ENCODE data around the gene DDX28. TPM values are rescaled to one million over a fixed set of nuclear protein-coding genes. Genes with fewer than 3 reads are reported as not detected.
A peak's percentile ranks its signal among the peaks of the same experiment; 100 is the strongest.

Gene DDX28
- total and polyA plus RNA-seq, 2 donors from 2014 or later, result 10.6 to 13.1 TPM

DNA sequence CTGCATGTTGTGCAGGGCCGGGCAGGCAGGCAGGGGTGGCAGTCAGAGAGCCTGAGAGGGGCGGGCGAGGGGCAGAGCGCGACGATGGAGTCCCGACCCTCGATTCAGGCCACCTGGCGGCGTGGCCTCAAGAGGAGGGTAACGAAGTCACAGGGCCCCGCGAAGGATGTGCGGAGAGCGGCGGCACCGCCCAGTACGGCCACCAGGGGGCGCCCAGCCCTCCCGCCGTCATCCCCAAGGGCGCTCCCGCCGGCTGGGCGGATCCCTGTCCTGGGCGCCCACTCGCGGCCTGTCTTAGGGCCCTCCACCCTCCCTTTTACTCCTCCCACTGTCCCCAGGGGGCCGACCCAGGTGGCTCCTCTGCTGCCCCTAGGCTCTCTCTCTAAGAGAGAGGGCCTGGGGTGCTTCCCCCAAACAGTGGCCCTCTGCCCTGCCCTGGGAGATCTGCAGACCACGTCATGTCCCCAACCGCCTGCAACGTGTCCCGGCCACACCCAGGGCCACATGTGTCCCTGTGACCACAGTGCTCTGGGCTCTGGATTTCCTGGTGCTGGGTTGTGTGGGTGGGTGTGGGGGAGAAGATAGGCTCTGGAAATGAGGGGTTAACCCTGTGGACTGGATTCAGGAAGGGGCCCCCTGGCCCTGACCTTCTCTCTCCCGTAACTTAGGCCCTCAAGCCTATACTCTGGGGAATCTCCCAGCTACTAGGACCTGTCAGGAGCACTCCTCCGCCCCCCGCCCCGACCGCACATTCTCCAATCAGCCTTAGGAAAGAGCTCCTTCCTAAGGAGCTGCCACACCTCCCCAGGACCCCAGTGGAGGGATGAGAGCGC lies 29.6 kb downstream of the DDX28 start:
- FAIRE-seq (no peak), DNase-seq (peak; percentile 72 to 93 (median 85))
- TF ChIP-seq, protein P1, sequence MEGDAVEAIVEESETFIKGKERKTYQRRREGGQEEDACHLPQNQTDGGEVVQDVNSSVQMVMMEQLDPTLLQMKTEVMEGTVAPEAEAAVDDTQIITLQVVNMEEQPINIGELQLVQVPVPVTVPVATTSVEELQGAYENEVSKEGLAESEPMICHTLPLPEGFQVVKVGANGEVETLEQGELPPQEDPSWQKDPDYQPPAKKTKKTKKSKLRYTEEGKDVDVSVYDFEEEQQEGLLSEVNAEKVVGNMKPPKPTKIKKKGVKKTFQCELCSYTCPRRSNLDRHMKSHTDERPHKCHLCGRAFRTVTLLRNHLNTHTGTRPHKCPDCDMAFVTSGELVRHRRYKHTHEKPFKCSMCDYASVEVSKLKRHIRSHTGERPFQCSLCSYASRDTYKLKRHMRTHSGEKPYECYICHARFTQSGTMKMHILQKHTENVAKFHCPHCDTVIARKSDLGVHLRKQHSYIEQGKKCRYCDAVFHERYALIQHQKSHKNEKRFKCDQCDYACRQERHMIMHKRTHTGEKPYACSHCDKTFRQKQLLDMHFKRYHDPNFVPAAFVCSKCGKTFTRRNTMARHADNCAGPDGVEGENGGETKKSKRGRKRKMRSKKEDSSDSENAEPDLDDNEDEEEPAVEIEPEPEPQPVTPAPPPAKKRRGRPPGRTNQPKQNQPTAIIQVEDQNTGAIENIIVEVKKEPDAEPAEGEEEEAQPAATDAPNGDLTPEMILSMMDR (IDR thresholded peaks at IDR 0.05; ENCODE audit: borderline replicate concordance, extremely low read depth, insufficient read depth), result peak; percentile 94
- Histone ChIP-seq H3K4me1 (ENCODE audit: control insufficient read depth in 2 of 3, insufficient read depth in 2 of 3, low read depth in 1 of 3, low read length in 3 of 3) (peaks cover 0 to 10% (median 0%) of the 10 kb centered on the region in 3 donors), H3K36me3 (ENCODE audit: control insufficient read depth in 2 of 3, insufficient read depth in 3 of 3, low read length in 3 of 3) (no peaks in the 10 kb centered on the region), H3K4me3 (ENCODE audit: low read length in 3 of 3) (peak overlapping the region in 1 of 3 donors; percentile 47), H3K27ac (ENCODE audit: low read depth in 2 of 2, low read length in 2 of 2) (peak overlapping the region; percentile 43 to 53), H3K9me3 (ENCODE audit: control insufficient read depth in 2 of 3, insufficient read depth in 1 of 3, low read length in 3 of 3) (no peaks in the 10 kb centered on the region), H3K9ac (ENCODE audit: low read length in 3 of 3) (peak overlapping the region in 2 of 3 donors; percentile 22 to 34), H3K27me3 (ENCODE audit: control insufficient read depth, insufficient read depth, low read length) (no peaks in the 10 kb centered on the region)
- intact Hi-C loops (cut with DNase I), result no loop called here

GRCh38 chr16:67992661-67993206 lies 30.3 kb downstream of the DDX28 start:
- Histone ChIP-seq H3K4me1 (ENCODE audit: control insufficient read depth in 2 of 3, insufficient read depth in 2 of 3, low read depth in 1 of 3, low read length in 3 of 3) (peaks cover 0 to 10% (median 0%) of the 10 kb centered on the region in 3 donors), H3K36me3 (ENCODE audit: control insufficient read depth in 2 of 3, insufficient read depth in 3 of 3, low read length in 3 of 3) (no peaks in the 10 kb centered on the region), H3K9ac (ENCODE audit: low read length in 3 of 3) (peak overlapping the region in 1 of 3 donors; percentile 34), H3K27me3 (ENCODE audit: control insufficient read depth, insufficient read depth, low read length) (no peaks in the 10 kb centered on the region), H3K4me3 (ENCODE audit: low read length in 3 of 3) (no peak overlapping the region), H3K9me3 (ENCODE audit: control insufficient read depth in 2 of 3, insufficient read depth in 1 of 3, low read length in 3 of 3) (no peaks in the 10 kb centered on the region), H3K27ac (ENCODE audit: low read depth in 2 of 2, low read length in 2 of 2) (no peak overlapping the region)
- no peak for FAIRE-seq
- intact Hi-C loops (cut with DNase I), result no loop called here
- TF ChIP-seq, protein P1 (IDR thresholded peaks at IDR 0.05; ENCODE audit: borderline replicate concordance, extremely low read depth, insufficient read depth), result no peak
- peak in 2 of 5 donors; percentile 10 to 81 for DNase-seq

GRCh38 chr16:67990018-67990386 lies 33.0 kb downstream of the DDX28 start:
- DNase-seq (no peak), FAIRE-seq (no peak)
- H3K4me1 ChIP-seq (ENCODE audit: control insufficient read depth in 2 of 3, insufficient read depth in 2 of 3, low read depth in 1 of 3, low read length in 3 of 3), result peaks cover 0 to 10% (median 0%) of the 10 kb centered on the region in 3 donors
- TF ChIP-seq, protein P1 (IDR thresholded peaks at IDR 0.05; ENCODE audit: borderline replicate concordance, extremely low read depth, insufficient read depth), result no peak
- H3K4me3 ChIP-seq (ENCODE audit: low read length in 3 of 3), result no peak overlapping the region
- H3K36me3 ChIP-seq (ENCODE audit: control insufficient read depth in 2 of 3, insufficient read depth in 3 of 3, low read length in 3 of 3), result no peaks in the 10 kb centered on the region
- no peaks in the 10 kb centered on the region for H3K27me3 ChIP-seq (ENCODE audit: control insufficient read depth, insufficient read depth, low read length)
- intact Hi-C loops (cut with DNase I), result no loop called here
- H3K9ac ChIP-seq (ENCODE audit: low read length in 3 of 3), result no peak overlapping the region
- no peaks in the 10 kb centered on the region for H3K9me3 ChIP-seq (ENCODE audit: control insufficient read depth in 2 of 3, insufficient read depth in 1 of 3, low read length in 3 of 3)
- no peak overlapping the region for H3K27ac ChIP-seq (ENCODE audit: low read depth in 2 of 2, low read length in 2 of 2)

Measured in kidney (tissue), 14 donors.